Omental fat pad (tissue), 4 donors: ENCODE data around the gene RBM33. TPM values are rescaled to one million over a fixed set of nuclear protein-coding genes. Genes with fewer than 3 reads are reported as not detected.

Experiments
- ATAC-seq: fragments of 150-250 bp; one replicate; pipeline ENCODE4 v1.9.1; 2016; ENCODE audit warnings: mild to moderate bottlenecking, moderate library complexity; ENCODE audit not compliant: low FRiP score
- DNase-seq: peaks from one replicate; pipeline ENCODE4 v3.0.0-alpha.2; 2019; ENCODE audit warnings: low spot score
- CTCF ChIP-seq, 3 donors: fragments of 450-650 bp; IDR thresholded peaks; one replicate each; pipeline ENCODE4 v1.5.1; 2016 to 2017; ENCODE audit warnings: antibody characterized with exemption in 3 of 3, mild to moderate bottlenecking in 3 of 3, moderate library complexity in 2 of 3
- total RNA-seq, 4 donors: library from RNA; depleted of rRNA; stranded (reverse); fragments of >200 nt; gene quantifications; one replicate each; pipeline ENCODE4 v1.1.0, GENCODE V29; 2016

RBM33 gene
- total RNA-seq, 4 donors from 2014 or later, result 19.5 to 53.4 (median 32.0) TPM

- no peak for ATAC-seq
- no peak for DNase-seq
- no peak for TF ChIP-seq CTCF (IDR thresholded peaks at IDR 0.05)
These were observed 174.7 kb downstream of the RBM33 start for GRCh38 chr7:155819186-155819585.

GRCh38 chr7:155820246-155820645, 175.8 kb downstream of the RBM33 start:
- no peak for TF ChIP-seq CTCF (IDR thresholded peaks at IDR 0.05)
- DNase-seq (no peak), ATAC-seq (no peak)

- ATAC-seq, result no peak
These were observed 176.3 kb downstream of the RBM33 start for GRCh38 chr7:155820788-155821187.

GRCh38 chr7:155821851-155822250, 177.4 kb downstream of the RBM33 start:
- no peak for ATAC-seq
- DNase-seq, result no peak
- TF ChIP-seq CTCF (IDR thresholded peaks at IDR 0.05), result no peak

More at GRCh38 chr7:155820788-155821187, 176.3 kb downstream of the RBM33 start:
- DNase-seq, result no peak
- TF ChIP-seq CTCF (IDR thresholded peaks at IDR 0.05), result no peak

GRCh38 chr7:155824227-155824886, 179.9 kb downstream of the RBM33 start:
- ATAC-seq, result no peak
- no peak for DNase-seq
- TF ChIP-seq CTCF (IDR thresholded peaks at IDR 0.05), result no peak

- DNase-seq, result no peak
These were observed 180.9 kb downstream of the RBM33 start for GRCh38 chr7:155825336-155825735.

More at GRCh38 chr7:155825336-155825735, 180.9 kb downstream of the RBM33 start:
- no peak for TF ChIP-seq CTCF (IDR thresholded peaks at IDR 0.05)
- ATAC-seq, result no peak
